ENCODE data around the gene IFIT2.

- TF ChIP-seq POLR2AphosphoS5 (IDR thresholded peaks at IDR 0.05; ENCODE audit: low read depth, low read length) (no peak), TAF1 (IDR thresholded peaks at IDR 0.05; ENCODE audit: borderline replicate concordance, insufficient read depth, low read length) (no peak)
- TF ChIP-seq, protein P1, sequence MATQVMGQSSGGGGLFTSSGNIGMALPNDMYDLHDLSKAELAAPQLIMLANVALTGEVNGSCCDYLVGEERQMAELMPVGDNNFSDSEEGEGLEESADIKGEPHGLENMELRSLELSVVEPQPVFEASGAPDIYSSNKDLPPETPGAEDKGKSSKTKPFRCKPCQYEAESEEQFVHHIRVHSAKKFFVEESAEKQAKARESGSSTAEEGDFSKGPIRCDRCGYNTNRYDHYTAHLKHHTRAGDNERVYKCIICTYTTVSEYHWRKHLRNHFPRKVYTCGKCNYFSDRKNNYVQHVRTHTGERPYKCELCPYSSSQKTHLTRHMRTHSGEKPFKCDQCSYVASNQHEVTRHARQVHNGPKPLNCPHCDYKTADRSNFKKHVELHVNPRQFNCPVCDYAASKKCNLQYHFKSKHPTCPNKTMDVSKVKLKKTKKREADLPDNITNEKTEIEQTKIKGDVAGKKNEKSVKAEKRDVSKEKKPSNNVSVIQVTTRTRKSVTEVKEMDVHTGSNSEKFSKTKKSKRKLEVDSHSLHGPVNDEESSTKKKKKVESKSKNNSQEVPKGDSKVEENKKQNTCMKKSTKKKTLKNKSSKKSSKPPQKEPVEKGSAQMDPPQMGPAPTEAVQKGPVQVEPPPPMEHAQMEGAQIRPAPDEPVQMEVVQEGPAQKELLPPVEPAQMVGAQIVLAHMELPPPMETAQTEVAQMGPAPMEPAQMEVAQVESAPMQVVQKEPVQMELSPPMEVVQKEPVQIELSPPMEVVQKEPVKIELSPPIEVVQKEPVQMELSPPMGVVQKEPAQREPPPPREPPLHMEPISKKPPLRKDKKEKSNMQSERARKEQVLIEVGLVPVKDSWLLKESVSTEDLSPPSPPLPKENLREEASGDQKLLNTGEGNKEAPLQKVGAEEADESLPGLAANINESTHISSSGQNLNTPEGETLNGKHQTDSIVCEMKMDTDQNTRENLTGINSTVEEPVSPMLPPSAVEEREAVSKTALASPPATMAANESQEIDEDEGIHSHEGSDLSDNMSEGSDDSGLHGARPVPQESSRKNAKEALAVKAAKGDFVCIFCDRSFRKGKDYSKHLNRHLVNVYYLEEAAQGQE (IDR thresholded peaks at IDR 0.05; ENCODE audit: insufficient read depth in 1 of 2, low read depth in 2 of 2, low read length in 2 of 2), result no peak
These were observed 7.6 kb downstream of the IFIT2 start for GRCh38 chr10:89309156-89310055.

Measured in PFSK-1 (cell line).